Activated naive CD8-positive, alpha-beta T cell treated with anti-CD3 and anti-CD28 coated beads, Interleukin-2, amount 10 ng/mL, durations not matched to agents 7 days and 5 days (primary cell): ENCODE results near the gene AGBL4. TPM values are rescaled to one million over a fixed set of nuclear protein-coding genes. Genes with fewer than 3 reads are reported as not detected.

Source experiments
- ATAC-seq: fragments of 150-1000 bp; cut with Tn5 transposase; one replicate; pipeline ENCODE4 v1.10.0; 2021; ENCODE audit warnings: low read depth, moderate library complexity
- POLR2A ChIA-PET: fragments of 350-600 bp; sonication (Branson Sonifier 250); formaldehyde crosslinking; loops from one replicate; lab custom pipeline; 2021; ENCODE audit warnings: antibody characterized with exemption; lab: Charles Lee
- DNase-seq: peaks from one replicate; pipeline ENCODE4 v3.0.0; 2021
- H3K27ac Mint-ChIP-seq: one replicate; pipeline ENCODE4 v1.8.0; 2022; ENCODE audit warnings: mild to moderate bottlenecking, mixed read lengths
- H3K27me3 Mint-ChIP-seq: one replicate; pipeline ENCODE4 v1.8.0; 2022; ENCODE audit warnings: mild to moderate bottlenecking, moderate library complexity, mixed read lengths
- H3K36me3 Mint-ChIP-seq: one replicate; pipeline ENCODE4 v1.8.0; 2021; ENCODE audit warnings: mild to moderate bottlenecking, mixed read lengths
- H3K4me1 Mint-ChIP-seq: one replicate; pipeline ENCODE4 v1.8.0; 2021; ENCODE audit warnings: mixed read lengths
- H3K4me3 Mint-ChIP-seq: one replicate; pipeline ENCODE4 v1.8.0; 2022; ENCODE audit warnings: mild to moderate bottlenecking, moderate library complexity, mixed read lengths
- H3K9me3 Mint-ChIP-seq: one replicate; pipeline ENCODE4 v1.8.0; 2021; ENCODE audit warnings: mixed read lengths
- total RNA-seq, 2 experiments: library from RNA; stranded (reverse); gene quantifications; one replicate each; pipeline ENCODE4 v1.2.3, GENCODE V29; 2021

AGBL4 gene
- total RNA-seq, 2 experiments from 2014 or later, result not detected

DNA sequence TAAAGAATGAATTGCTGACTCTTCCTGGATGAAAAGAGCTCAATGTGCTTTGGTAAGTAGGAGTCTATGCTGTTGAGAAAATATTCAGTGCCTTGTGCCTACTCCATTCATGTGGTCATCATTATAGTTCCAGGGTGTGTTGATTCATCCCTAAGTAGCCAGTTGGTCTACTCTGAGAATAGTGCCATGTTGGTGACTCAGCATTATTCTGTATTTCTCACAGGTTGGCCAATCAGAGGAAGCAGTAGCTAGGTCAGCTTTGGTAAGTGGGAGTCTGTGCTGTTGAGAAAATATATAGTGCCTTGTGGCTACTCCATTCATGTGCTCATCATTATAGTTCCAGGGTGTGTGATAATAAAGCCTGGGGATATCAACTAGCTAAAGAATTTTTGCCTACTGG is 397.3 kb downstream of the AGBL4 start:
- Mint-ChIP-seq H3K4me1 (no peaks in the 10 kb centered on the region), H3K9me3 (peaks cover 6% of the 10 kb centered on the region), H3K4me3 (no peak overlapping the region), H3K27ac (no peak overlapping the region), H3K27me3 (no peaks in the 10 kb centered on the region), H3K36me3 (no peaks in the 10 kb centered on the region)
- ATAC-seq (no peak), DNase-seq (no peak)
- POLR2A ChIA-PET, result no interaction called here

- no peak for ATAC-seq
- Mint-ChIP-seq H3K27ac (no peak overlapping the region), H3K36me3 (no peaks in the 10 kb centered on the region), H3K4me3 (no peak overlapping the region), H3K27me3 (no peaks in the 10 kb centered on the region), H3K9me3 (peaks cover 8% of the 10 kb centered on the region), H3K4me1 (no peaks in the 10 kb centered on the region)
- POLR2A ChIA-PET, result no interaction called here
- DNase-seq, result no peak
Observed at GRCh38 chr1:49622877-49623276, 400.9 kb downstream of the AGBL4 start.

DNA sequence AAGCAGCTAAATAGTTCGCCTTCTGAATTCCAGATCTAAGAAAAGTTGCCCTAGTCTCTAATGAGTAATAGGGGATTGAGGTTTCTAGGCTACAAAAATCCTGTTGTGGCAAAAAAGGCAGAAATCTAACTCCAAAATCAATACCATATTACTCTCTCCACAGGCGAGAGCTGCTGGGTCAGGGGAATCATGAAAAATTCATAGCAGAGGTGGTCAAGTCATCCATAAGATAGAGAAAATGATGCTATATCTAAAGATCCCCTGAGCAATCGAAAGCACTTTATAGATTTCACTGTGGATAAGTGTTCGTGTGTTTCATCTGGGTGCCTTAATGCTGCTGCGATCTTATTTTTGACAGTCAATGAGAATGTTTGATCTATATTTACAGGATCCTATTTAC is 417.7 kb downstream of the AGBL4 start:
- no peak for ATAC-seq
- POLR2A ChIA-PET, result no interaction called here
- H3K27me3 Mint-ChIP-seq, result no peaks in the 10 kb centered on the region

GRCh38 chr1:49597436-49597835 is 426.3 kb downstream of the AGBL4 start:
- no peak overlapping the region for H3K4me3 Mint-ChIP-seq
- ATAC-seq (no peak), DNase-seq (no peak)
- POLR2A ChIA-PET, result no interaction called here
- H3K27me3 Mint-ChIP-seq, result no peaks in the 10 kb centered on the region
- H3K4me1 Mint-ChIP-seq, result no peaks in the 10 kb centered on the region
- no peak overlapping the region for H3K27ac Mint-ChIP-seq
- no peaks in the 10 kb centered on the region for H3K36me3 Mint-ChIP-seq
- H3K9me3 Mint-ChIP-seq, result peaks cover 10% of the 10 kb centered on the region

More for the DNA sequence above, 417.7 kb downstream of the AGBL4 start:
- no peaks in the 10 kb centered on the region for H3K36me3 Mint-ChIP-seq
- H3K27ac Mint-ChIP-seq, result no peak overlapping the region
- H3K9me3 Mint-ChIP-seq, result peaks cover 6% of the 10 kb centered on the region
- no peak for DNase-seq
- no peaks in the 10 kb centered on the region for H3K4me1 Mint-ChIP-seq
- no peak overlapping the region for H3K4me3 Mint-ChIP-seq

GRCh38 chr1:49576327-49576901 is 447.3 kb downstream of the AGBL4 start:
- POLR2A ChIA-PET, result no interaction called here
- H3K27me3 Mint-ChIP-seq, result no peaks in the 10 kb centered on the region
- H3K4me3 Mint-ChIP-seq, result no peak overlapping the region
- no peaks in the 10 kb centered on the region for H3K36me3 Mint-ChIP-seq
- DNase-seq, result no peak
- no peak for ATAC-seq
- H3K4me1 Mint-ChIP-seq, result no peaks in the 10 kb centered on the region
- no peak overlapping the region for H3K27ac Mint-ChIP-seq
- H3K9me3 Mint-ChIP-seq, result peaks cover 6% of the 10 kb centered on the region

DNA sequence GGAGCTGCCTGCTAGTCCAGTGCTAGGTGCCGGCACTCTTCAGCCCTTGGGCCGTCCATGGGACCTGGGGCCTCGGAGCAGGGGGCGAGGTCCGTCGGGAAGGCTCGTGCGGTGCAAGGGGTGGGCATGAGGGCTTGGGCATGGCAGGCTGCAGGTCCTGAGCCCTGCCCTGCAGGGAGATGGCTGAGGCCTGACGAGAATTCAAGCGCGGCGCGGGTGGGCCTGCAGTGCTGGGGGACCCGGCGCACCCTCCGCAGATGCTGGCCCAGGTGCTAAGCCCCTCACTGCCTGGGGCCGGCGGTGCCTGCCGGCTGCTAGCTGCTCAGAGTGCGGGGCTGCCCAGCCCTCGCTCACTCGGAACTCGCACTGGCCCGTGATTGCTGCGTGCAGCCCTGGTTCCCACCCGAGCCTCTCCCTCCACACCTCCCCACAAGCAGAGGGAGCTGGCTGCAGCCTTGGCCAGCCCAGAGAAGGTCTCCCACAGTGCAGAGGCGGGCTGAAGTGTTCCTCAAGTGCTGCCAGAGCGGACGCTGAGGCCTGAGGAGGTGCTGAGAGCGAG is 467.0 kb downstream of the AGBL4 start:
- no peaks in the 10 kb centered on the region for H3K4me1 Mint-ChIP-seq
- H3K9me3 Mint-ChIP-seq, result peaks cover 2% of the 10 kb centered on the region
- no peak overlapping the region for H3K27ac Mint-ChIP-seq
- POLR2A ChIA-PET, result no interaction called here
- no peak for ATAC-seq
- no peak overlapping the region for H3K4me3 Mint-ChIP-seq
- no peak for DNase-seq
- no peaks in the 10 kb centered on the region for H3K36me3 Mint-ChIP-seq
- H3K27me3 Mint-ChIP-seq, result no peaks in the 10 kb centered on the region

DNA sequence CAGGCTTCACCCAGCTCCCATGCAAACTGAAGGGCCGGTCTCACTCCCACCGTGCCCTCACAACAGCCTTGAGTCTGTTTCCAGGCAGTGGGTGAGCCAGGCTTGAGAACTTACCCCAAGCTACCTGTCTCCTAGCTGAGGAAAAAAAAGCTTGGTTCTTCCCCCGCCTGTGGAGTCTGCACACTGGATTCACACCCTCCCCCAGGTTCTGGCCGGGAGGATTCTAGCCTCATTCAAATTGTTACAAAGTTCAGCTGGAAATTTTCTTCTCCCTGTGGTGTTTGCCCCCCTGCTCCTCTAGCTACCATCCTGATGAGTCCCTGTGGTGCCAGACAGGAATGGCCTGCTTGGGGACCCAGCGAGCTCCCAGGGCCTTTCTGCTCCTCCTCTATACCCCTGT is 471.7 kb downstream of the AGBL4 start:
- Mint-ChIP-seq H3K4me3 (no peak overlapping the region), H3K4me1 (no peaks in the 10 kb centered on the region), H3K27ac (no peak overlapping the region), H3K36me3 (no peaks in the 10 kb centered on the region), H3K9me3 (peaks cover 1% of the 10 kb centered on the region), H3K27me3 (no peaks in the 10 kb centered on the region)
- POLR2A ChIA-PET, result no interaction called here
- no peak for ATAC-seq
- DNase-seq, result no peak

DNA sequence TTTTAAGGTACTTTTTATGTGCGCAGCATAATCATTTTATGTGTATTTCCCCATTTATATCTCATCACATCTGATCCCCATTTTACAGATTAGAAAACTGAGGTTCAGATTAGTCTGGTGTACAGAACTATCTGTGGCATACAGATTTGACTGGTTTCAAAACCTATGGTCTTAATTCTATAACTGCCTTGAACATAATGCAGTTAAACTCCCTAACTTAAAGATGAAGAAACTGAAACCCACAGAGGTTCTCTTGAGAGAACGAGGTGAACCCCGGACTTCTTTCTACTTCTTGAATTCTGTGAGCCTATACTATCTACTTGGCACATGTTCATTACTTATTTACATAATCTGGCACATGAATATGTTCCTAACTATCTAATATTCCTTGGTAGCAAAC is 479.1 kb downstream of the AGBL4 start:
- Mint-ChIP-seq H3K4me1 (no peaks in the 10 kb centered on the region), H3K4me3 (no peak overlapping the region), H3K27ac (no peak overlapping the region), H3K27me3 (no peaks in the 10 kb centered on the region), H3K36me3 (no peaks in the 10 kb centered on the region), H3K9me3 (peaks cover 6% of the 10 kb centered on the region)
- ATAC-seq (no peak), DNase-seq (no peak)
- POLR2A ChIA-PET, result no interaction called here

DNA sequence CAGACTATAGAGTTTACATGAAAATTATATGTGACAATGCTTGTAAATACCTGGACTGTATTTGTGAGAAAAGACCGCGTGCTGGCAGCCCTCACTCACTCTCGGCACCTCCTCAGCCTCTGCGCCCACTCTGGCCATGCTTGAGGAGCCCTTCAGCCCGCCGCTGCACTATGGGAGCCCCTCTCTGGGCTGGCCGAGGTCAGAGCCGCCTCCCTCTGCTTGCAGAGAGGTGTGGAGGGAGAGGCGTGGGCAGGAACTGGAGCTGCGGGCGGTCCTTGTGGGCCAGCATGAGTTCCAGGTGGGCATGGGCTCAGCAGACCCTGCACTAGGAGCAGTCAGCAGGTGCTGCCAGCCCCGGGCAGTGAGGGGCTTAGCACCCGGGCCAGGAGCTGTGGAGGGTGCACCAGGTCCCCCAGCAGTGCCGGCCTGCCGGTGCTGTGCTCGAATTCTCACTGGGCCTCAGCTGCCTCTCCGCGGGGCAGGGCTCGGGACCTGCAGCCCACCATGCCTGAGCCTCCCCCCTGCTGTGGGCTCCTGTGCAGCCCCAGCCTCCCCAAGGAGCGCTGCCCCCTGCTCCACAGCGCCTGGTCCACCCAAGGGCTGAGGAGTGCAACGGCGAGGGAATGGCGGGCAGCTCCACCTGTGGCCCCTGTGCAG is 482.5 kb downstream of the AGBL4 start:
- ATAC-seq (no peak), DNase-seq (no peak)
- Mint-ChIP-seq H3K27ac (no peak overlapping the region), H3K36me3 (no peaks in the 10 kb centered on the region), H3K9me3 (no peaks in the 10 kb centered on the region), H3K4me3 (no peak overlapping the region), H3K27me3 (no peaks in the 10 kb centered on the region), H3K4me1 (no peaks in the 10 kb centered on the region)
- POLR2A ChIA-PET, result no interaction called here

- H3K9me3 Mint-ChIP-seq, result no peaks in the 10 kb centered on the region
- POLR2A ChIA-PET, result no interaction called here
Observed at GRCh38 chr1:49527606-49528305, 496.0 kb downstream of the AGBL4 start.

DNA sequence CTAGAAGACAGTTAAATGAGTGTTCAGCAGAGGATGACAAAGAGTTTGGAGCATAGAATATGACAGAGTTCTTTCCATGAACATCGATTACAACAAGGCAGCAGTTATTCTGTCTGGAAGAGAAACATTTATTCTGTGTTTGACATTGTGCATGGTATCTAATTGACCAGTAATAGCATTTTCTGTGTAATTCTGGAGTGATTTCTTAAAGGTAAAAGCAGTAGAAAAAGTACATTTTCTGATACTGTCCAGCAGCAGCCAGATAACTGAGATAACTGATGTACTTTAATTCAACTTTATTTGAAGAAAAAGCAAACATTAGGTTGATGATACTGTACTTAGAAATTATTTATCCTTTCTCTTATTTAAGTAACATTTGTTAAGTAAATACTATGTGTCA is 497.1 kb downstream of the AGBL4 start:
- no peak overlapping the region for H3K4me3 Mint-ChIP-seq
- no peaks in the 10 kb centered on the region for H3K27me3 Mint-ChIP-seq
- ATAC-seq (no peak), DNase-seq (no peak)
- no peaks in the 10 kb centered on the region for H3K9me3 Mint-ChIP-seq
- H3K4me1 Mint-ChIP-seq, result no peaks in the 10 kb centered on the region
- no peaks in the 10 kb centered on the region for H3K36me3 Mint-ChIP-seq
- POLR2A ChIA-PET, result no interaction called here
- no peak overlapping the region for H3K27ac Mint-ChIP-seq

More at GRCh38 chr1:49527606-49528305, 496.0 kb downstream of the AGBL4 start:
- DNase-seq (no peak), ATAC-seq (no peak)
- Mint-ChIP-seq H3K27ac (no peak overlapping the region), H3K36me3 (no peaks in the 10 kb centered on the region), H3K4me3 (no peak overlapping the region), H3K4me1 (no peaks in the 10 kb centered on the region), H3K27me3 (no peaks in the 10 kb centered on the region)

DNA sequence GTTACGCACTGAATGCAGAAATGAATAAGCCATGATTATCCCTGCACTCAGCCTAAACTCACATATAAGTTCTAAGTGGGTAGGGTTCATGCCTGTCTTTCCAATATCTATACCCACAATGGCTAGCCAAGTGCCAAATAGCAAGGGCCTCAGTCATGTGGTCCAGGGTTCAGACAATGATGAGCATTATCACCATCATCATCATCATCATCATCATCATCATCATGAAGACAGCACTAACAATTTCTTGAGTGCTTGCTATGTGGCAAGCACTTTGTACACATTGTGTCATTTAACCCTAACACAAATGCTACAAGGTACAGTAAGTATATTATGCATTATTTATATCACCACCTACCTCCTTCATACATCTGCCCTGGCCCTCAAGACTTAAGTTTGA is 500.0 kb downstream of the AGBL4 start:
- H3K27me3 Mint-ChIP-seq, result no peaks in the 10 kb centered on the region
- ATAC-seq, result no peak
- H3K36me3 Mint-ChIP-seq, result no peaks in the 10 kb centered on the region
- peaks cover 2% of the 10 kb centered on the region for H3K9me3 Mint-ChIP-seq
- DNase-seq, result no peak
- POLR2A ChIA-PET, result no interaction called here
- no peak overlapping the region for H3K4me3 Mint-ChIP-seq
- H3K27ac Mint-ChIP-seq, result no peak overlapping the region
- no peaks in the 10 kb centered on the region for H3K4me1 Mint-ChIP-seq

- Mint-ChIP-seq H3K27ac (no peak overlapping the region), H3K4me3 (no peak overlapping the region), H3K4me1 (no peaks in the 10 kb centered on the region), H3K27me3 (no peaks in the 10 kb centered on the region), H3K9me3 (no peaks in the 10 kb centered on the region), H3K36me3 (no peaks in the 10 kb centered on the region)
- ATAC-seq (no peak), DNase-seq (no peak)
- POLR2A ChIA-PET, result no interaction called here
Observed at GRCh38 chr1:49466961-49467360, 556.8 kb downstream of the AGBL4 start.
